SK-N-SH (cell line): ENCODE data around the gene MAMDC2. TPM values are rescaled to one million over a fixed set of nuclear protein-coding genes. Genes with fewer than 3 reads are reported as not detected.

ENCODE experiments used
- CTCF ChIA-PET: fragments of 300-600, 350-600 bp; formaldehyde crosslinking; extraction: SDS; loops from one replicate; lab custom pipeline; 2021; lab: Yijun Ruan, JAX
- POLR2A ChIA-PET: fragments of 350-600 bp; sonication (Branson Sonifier 250); formaldehyde crosslinking; extraction: SDS; loops from one replicate; lab custom pipeline; 2020; ENCODE audit warnings: antibody characterized with exemption, inconsistent platforms; lab: Yijun Ruan, JAX
- DNase-seq: peaks from one replicate; pipeline ENCODE4 v3.0.0; 2012
- H2AFZ ChIP-seq: fragments of 200-600 bp; sonication (generic); 2 replicates; pipeline ENCODE4 v1.8.1; 2016; ENCODE audit warnings: antibody characterized with exemption, mild to moderate bottlenecking, low read depth
- H3F3A ChIP-seq: fragments of 200-600 bp; sonication (generic); replicated peaks from 2 replicates; pipeline ENCODE3; 2016; ENCODE audit warnings: antibody characterized with exemption, mild to moderate bottlenecking; ENCODE audit not compliant: insufficient read depth
- H3K27ac ChIP-seq, 2 experiments: fragments of 200-500 bp in 1 of 2; fragments of 200-600 bp in 1 of 2; sonication (Bioruptor generic) in 1 of 2; sonication (generic), shearing (Covaris generic) in 1 of 2; 2 replicates each; pipeline versions ENCODE4 v1.5.1 to v1.6.1; 2014 to 2016; ENCODE audit warnings: low read depth in 2 of 2, inconsistent platforms in 1 of 2, low read length in 1 of 2, mild to moderate bottlenecking in 1 of 2, mixed read lengths in 1 of 2
- H3K27me3 ChIP-seq: fragments of 200-600 bp; sonication (generic), shearing (Covaris generic); 2 replicates; pipeline ENCODE4 v1.6.1; 2016; ENCODE audit warnings: mixed run types; ENCODE audit not compliant: insufficient read depth
- H3K36me3 ChIP-seq, 2 experiments: fragments of 200-500 bp in 1 of 2; fragments of 200-600 bp in 1 of 2; sonication (Bioruptor generic) in 1 of 2; sonication (generic) in 1 of 2; replicated peaks in 1 of 2; 2 replicates each; pipeline versions ENCODE3 to v1.5.1; 2014 to 2016; ENCODE audit warnings: low read length in 1 of 2, mild to moderate bottlenecking in 1 of 2; ENCODE audit not compliant: insufficient read depth in 2 of 2, control insufficient read depth in 1 of 2
- H3K4me1 ChIP-seq, 2 experiments: fragments of 200-500 bp in 1 of 2; fragments of 200-600 bp in 1 of 2; sonication (Bioruptor generic) in 1 of 2; sonication (generic), shearing (Covaris generic) in 1 of 2; 2 replicates each; pipeline versions ENCODE4 v1.5.1 to v1.6.1; 2014 to 2016; ENCODE audit warnings: low read depth in 1 of 2, low read length in 1 of 2, mixed run types in 1 of 2; ENCODE audit not compliant: insufficient read depth in 2 of 2, control insufficient read depth in 1 of 2
- H3K4me2 ChIP-seq: fragments of 200-600 bp; sonication (generic), shearing (Covaris generic); 2 replicates; pipeline ENCODE4 v1.6.1; 2017; ENCODE audit warnings: mixed run types
- H3K4me3 ChIP-seq, 2 experiments: fragments of 200-500 bp in 1 of 2; fragments of 200-600 bp in 1 of 2; sonication (Bioruptor generic) in 1 of 2; sonication (generic), shearing (Covaris generic) in 1 of 2; 2 replicates each; pipeline versions ENCODE4 v1.5.1 to v1.8.1; 2014 to 2016; ENCODE audit warnings: low read depth in 2 of 2, inconsistent platforms in 1 of 2, low read length in 1 of 2, mild to moderate bottlenecking in 1 of 2, mixed read lengths in 1 of 2, moderate library complexity in 1 of 2
- H3K79me2 ChIP-seq: fragments of 200-600 bp; sonication (generic); 2 replicates; pipeline ENCODE4 v1.8.1; 2017; ENCODE audit warnings: mild to moderate bottlenecking; ENCODE audit not compliant: insufficient read depth
- H3K9ac ChIP-seq: fragments of 200-600 bp; sonication (generic); 2 replicates; pipeline ENCODE4 v1.6.1; 2017; ENCODE audit warnings: mixed run types
- H3K9me2 ChIP-seq: fragments of 200-600 bp; sonication (generic); 2 replicates; pipeline ENCODE4 v1.6.1; 2017; ENCODE audit warnings: mixed run types
- H3K9me3 ChIP-seq: fragments of 200-600 bp; sonication (generic); 2 replicates; pipeline ENCODE4 v1.6.1; 2017; ENCODE audit warnings: mixed run types, mild to moderate bottlenecking, moderate library complexity
- H4K20me1 ChIP-seq: fragments of 200-600 bp; sonication (generic); 2 replicates; pipeline ENCODE4 v1.6.1; 2017; ENCODE audit warnings: mild to moderate bottlenecking, mixed run types; ENCODE audit not compliant: insufficient read depth
- EP300 ChIP-seq, 2 experiments: IDR thresholded peaks; 2 replicates each; pipeline versions ENCODE4 v1.4.0 to v1.6.1; 2012; ENCODE audit warnings: borderline replicate concordance in 1 of 2, low read depth in 1 of 2, low read length in 1 of 2
- EZH2phosphoT487 ChIP-seq: fragments of 200-600 bp; sonication (generic); IDR thresholded peaks from 2 replicates; pipeline ENCODE4 v1.6.1; 2017; ENCODE audit warnings: low read depth, mixed run types, mild to moderate bottlenecking, antibody characterized with exemption, moderate library complexity, borderline replicate concordance
- FOSL2 ChIP-seq: IDR thresholded peaks from 2 replicates; pipeline ENCODE4 v1.4.0; 2012; ENCODE audit warnings: low read depth, mild to moderate bottlenecking, moderate library complexity, borderline replicate concordance
- JUND ChIP-seq: IDR thresholded peaks from 2 replicates; pipeline ENCODE4 v1.4.0; 2012
- NFIC ChIP-seq: IDR thresholded peaks from 2 replicates; pipeline ENCODE4 v1.4.0; 2012; ENCODE audit warnings: borderline replicate concordance
- POLR2AphosphoS5 ChIP-seq: IDR thresholded peaks from 2 replicates; pipeline ENCODE4 v1.6.1; 2012; ENCODE audit warnings: low read depth, low read length
- RCOR1 ChIP-seq: fragments of 150-350 bp; IDR thresholded peaks from 2 replicates; pipeline ENCODE4 v1.6.1; 2017; ENCODE audit warnings: antibody characterized with exemption, low read length
- RXRA ChIP-seq: IDR thresholded peaks from 2 replicates; pipeline ENCODE4 v1.4.0; 2012; ENCODE audit warnings: low read depth, mild to moderate bottlenecking, borderline replicate concordance
- TAF1 ChIP-seq: IDR thresholded peaks from 2 replicates; pipeline ENCODE4 v1.6.1; 2012; ENCODE audit warnings: low read depth, mild to moderate bottlenecking, low read length, moderate library complexity, borderline replicate concordance
- TCF12 ChIP-seq: IDR thresholded peaks from 2 replicates; pipeline ENCODE4 v1.4.0; 2012
- TEAD4 ChIP-seq: IDR thresholded peaks from 2 replicates; pipeline ENCODE4 v1.4.0; 2012; ENCODE audit warnings: mild to moderate bottlenecking, borderline replicate concordance; ENCODE audit not compliant: insufficient read depth
- WGBS: methylation state at CpG from one replicate; pipeline ENCODE4 v1.1.6; 2017; ENCODE audit warnings: low lambda C conversion rate; 5-methylcytosine and 5-hydroxymethylcytosine counted together
- polyA plus RNA-seq, 3 experiments: library from polyadenylated mRNA; depleted of rRNA; stranded (reverse); fragments of >200 nt; gene quantifications; 2 replicates each; pipeline ENCODE4 v1.2.3, GENCODE V29; 2012
- TF ChIP-seq, protein P1 (sequence below): IDR thresholded peaks from 2 replicates; pipeline ENCODE4 v1.6.1; 2012; ENCODE audit warnings: mild to moderate bottlenecking, low read depth, low read length, moderate library complexity
- TF ChIP-seq, protein P2 (sequence below): IDR thresholded peaks from 2 replicates; pipeline ENCODE4; 2012
- TF ChIP-seq, protein P3 (sequence below): fragments of 150-350 bp; IDR thresholded peaks from 2 replicates; pipeline ENCODE4 v1.6.1; 2016; ENCODE audit warnings: mild to moderate bottlenecking, low read depth, low read length
- TF ChIP-seq, protein P4 (sequence below): fragments of 150-350 bp; IDR thresholded peaks from 2 replicates; pipeline ENCODE4 v1.6.1; 2017; ENCODE audit warnings: antibody characterized with exemption, low read length, low read depth, borderline replicate concordance

The MAMDC2 gene
- polyA plus RNA-seq, 1 of the 3 experiments (the other 2 are of a cell fraction), result not detected

DNA sequence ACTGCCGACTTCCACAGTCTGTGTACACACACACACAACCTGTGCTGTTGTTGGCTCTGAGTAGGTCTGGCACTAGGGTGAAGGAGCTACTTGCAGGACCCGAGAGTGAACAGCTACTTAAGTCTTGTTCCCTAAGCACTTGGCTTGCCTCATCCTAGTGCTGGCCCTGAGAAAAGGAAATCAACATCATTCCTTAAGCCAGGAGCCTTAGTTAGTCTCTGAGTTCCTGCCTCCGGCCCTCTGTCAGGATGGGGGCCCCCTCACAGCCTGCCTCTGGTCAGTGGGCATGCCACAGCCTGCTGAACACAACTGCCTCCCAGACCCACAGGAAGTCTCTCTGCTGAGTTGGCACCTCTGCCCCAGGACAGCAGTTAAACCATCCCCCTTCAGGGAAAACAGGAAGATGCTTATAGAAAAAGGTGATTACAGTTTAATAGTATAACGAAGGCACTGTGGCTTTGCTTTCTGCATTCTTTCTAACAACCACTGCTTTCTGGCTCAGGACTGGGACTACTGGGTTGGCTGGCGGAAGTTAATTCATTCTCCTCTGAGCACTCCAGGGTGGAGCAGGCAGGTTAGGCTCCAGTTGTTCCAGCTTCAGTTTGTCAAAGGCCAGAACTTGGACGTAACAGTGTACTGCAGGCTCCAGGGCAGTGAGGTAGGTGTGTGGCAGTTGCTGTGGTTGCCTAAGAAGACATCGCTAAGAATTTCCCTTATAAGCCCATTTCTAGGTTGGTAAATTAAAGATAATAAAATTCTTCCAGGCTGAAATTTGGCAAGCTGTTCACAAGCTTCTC lies 2.8 kb downstream of the MAMDC2 start:
- ChIA-PET POLR2A (no interaction called here), CTCF (interaction anchor here (1.0 kb wide), 1 partner anchor 10 kb away, joined by 3 read pairs; no protein-coding TSS in a partner anchor)
- TF ChIP-seq TAF1, result no peak
- TF ChIP-seq, protein P1, sequence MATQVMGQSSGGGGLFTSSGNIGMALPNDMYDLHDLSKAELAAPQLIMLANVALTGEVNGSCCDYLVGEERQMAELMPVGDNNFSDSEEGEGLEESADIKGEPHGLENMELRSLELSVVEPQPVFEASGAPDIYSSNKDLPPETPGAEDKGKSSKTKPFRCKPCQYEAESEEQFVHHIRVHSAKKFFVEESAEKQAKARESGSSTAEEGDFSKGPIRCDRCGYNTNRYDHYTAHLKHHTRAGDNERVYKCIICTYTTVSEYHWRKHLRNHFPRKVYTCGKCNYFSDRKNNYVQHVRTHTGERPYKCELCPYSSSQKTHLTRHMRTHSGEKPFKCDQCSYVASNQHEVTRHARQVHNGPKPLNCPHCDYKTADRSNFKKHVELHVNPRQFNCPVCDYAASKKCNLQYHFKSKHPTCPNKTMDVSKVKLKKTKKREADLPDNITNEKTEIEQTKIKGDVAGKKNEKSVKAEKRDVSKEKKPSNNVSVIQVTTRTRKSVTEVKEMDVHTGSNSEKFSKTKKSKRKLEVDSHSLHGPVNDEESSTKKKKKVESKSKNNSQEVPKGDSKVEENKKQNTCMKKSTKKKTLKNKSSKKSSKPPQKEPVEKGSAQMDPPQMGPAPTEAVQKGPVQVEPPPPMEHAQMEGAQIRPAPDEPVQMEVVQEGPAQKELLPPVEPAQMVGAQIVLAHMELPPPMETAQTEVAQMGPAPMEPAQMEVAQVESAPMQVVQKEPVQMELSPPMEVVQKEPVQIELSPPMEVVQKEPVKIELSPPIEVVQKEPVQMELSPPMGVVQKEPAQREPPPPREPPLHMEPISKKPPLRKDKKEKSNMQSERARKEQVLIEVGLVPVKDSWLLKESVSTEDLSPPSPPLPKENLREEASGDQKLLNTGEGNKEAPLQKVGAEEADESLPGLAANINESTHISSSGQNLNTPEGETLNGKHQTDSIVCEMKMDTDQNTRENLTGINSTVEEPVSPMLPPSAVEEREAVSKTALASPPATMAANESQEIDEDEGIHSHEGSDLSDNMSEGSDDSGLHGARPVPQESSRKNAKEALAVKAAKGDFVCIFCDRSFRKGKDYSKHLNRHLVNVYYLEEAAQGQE, result no peak
- Histone ChIP-seq H3K4me3 (no peak overlapping the region), H3K9ac (no peak overlapping the region), H2AFZ (peak overlapping the region; percentile 39; the same call in 1 of the 2 replicates), H3K79me2 (no peaks in the 10 kb centered on the region), H3F3A (no peaks in the 10 kb centered on the region), H3K9me2 (no peaks in the 10 kb centered on the region), H3K4me2 (0 out of 2 replicates have a peak overlapping the region, but pooled peaks have one; percentile 10), H3K4me1 (peaks cover 9 to 10% of the 10 kb centered on the region in 2 experiments; a peak in 2 of 4 replicates), H3K27me3 (no peaks in the 10 kb centered on the region), H3K36me3 (no peaks in the 10 kb centered on the region), H3K27ac (no peak overlapping the region), H4K20me1 (no peaks in the 10 kb centered on the region), H3K9me3 (no peaks in the 10 kb centered on the region)
- WGBS, result 79% methylated on average over 7 of the region's 7 CpGs
- DNase-seq, result no peak

DNA sequence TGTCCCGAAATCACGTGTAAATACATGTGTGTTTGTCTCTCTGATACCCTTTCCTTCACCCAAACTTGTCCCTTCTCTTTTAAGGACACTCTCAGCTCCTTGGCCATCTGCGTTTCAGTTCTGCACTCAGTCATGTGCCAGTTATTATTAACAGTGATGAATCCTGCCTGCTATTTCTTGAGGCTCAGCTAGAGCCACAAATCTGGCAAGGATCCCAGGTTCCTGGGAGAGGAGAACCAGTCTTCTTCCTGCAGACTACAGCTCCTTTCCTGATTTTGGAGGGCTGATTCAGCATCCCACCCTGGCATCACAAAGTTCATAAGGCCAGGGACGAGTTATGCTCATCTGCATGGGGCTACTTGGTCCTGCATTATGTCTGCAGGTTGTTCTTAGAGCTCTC lies 5.6 kb downstream of the MAMDC2 start:
- H3K27ac ChIP-seq, result no peak overlapping the region
- H2AFZ ChIP-seq, result no peak overlapping the region
- CTCF ChIA-PET, result interaction anchor here (0.7 to 1.3 kb wide), 3 partner anchors 9 to 78 kb away, joined by 3 to 4 read pairs (median 3); no protein-coding TSS in a partner anchor

More for the DNA sequence above, 5.6 kb downstream of the MAMDC2 start:
- peaks cover 9 to 20% of the 10 kb centered on the region in 2 experiments; a peak in 3 of 4 replicates for H3K4me1 ChIP-seq
- no peaks in the 10 kb centered on the region for H4K20me1 ChIP-seq
- no peak for DNase-seq
- POLR2A ChIA-PET, result no interaction called here
- no peak overlapping the region for H3K9ac ChIP-seq
- peak overlapping the region; percentile 27 for H3K4me2 ChIP-seq
- no peaks in the 10 kb centered on the region for H3K27me3 ChIP-seq
- no peak overlapping the region for H3K4me3 ChIP-seq
- H3K9me2 ChIP-seq, result no peaks in the 10 kb centered on the region
- H3F3A ChIP-seq, result peaks cover 9% of the 10 kb centered on the region
- TF ChIP-seq EZH2phosphoT487 (no peak), FOSL2 (peak; percentile 26; the same call in 1 of the 2 replicates), EP300 (IDR thresholded peaks at IDR 0.05; ENCODE audit: borderline replicate concordance in 1 of 2, low read depth in 1 of 2, low read length in 1 of 2) (peak in 1 of 2 experiments; percentile 57; a peak in 1 of 4 replicates), NFIC (peak; percentile 87), POLR2AphosphoS5 (peak; percentile 50; the same call in 1 of the 2 replicates), TCF12 (peak; percentile 97), JUND (peak; percentile 40; the same call in 1 of the 2 replicates), TEAD4 (0 out of 2 replicates have a peak, but pooled peaks have one; percentile 19), RCOR1 (no peak), RXRA (0 out of 2 replicates have a peak, but pooled peaks have one; percentile 23)
- TF ChIP-seq, protein P2, sequence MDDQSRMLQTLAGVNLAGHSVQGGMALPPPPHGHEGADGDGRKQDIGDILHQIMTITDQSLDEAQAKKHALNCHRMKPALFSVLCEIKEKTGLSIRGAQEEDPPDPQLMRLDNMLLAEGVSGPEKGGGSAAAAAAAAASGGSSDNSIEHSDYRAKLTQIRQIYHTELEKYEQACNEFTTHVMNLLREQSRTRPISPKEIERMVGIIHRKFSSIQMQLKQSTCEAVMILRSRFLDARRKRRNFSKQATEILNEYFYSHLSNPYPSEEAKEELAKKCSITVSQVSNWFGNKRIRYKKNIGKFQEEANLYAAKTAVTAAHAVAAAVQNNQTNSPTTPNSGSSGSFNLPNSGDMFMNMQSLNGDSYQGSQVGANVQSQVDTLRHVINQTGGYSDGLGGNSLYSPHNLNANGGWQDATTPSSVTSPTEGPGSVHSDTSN, result peak; percentile 93
- TF ChIP-seq, protein P3, sequence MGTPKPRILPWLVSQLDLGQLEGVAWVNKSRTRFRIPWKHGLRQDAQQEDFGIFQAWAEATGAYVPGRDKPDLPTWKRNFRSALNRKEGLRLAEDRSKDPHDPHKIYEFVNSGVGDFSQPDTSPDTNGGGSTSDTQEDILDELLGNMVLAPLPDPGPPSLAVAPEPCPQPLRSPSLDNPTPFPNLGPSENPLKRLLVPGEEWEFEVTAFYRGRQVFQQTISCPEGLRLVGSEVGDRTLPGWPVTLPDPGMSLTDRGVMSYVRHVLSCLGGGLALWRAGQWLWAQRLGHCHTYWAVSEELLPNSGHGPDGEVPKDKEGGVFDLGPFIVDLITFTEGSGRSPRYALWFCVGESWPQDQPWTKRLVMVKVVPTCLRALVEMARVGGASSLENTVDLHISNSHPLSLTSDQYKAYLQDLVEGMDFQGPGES, result no peak
- TF ChIP-seq, protein P4, sequence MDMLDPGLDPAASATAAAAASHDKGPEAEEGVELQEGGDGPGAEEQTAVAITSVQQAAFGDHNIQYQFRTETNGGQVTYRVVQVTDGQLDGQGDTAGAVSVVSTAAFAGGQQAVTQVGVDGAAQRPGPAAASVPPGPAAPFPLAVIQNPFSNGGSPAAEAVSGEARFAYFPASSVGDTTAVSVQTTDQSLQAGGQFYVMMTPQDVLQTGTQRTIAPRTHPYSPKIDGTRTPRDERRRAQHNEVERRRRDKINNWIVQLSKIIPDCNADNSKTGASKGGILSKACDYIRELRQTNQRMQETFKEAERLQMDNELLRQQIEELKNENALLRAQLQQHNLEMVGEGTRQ, result no peak
- TF ChIP-seq, all 33 proteins: peak for 9
- no peaks in the 10 kb centered on the region for H3K9me3 ChIP-seq
- 32% methylated on average over 4 of the region's 4 CpGs for WGBS
- no peaks in the 10 kb centered on the region for H3K36me3 ChIP-seq
- H3K79me2 ChIP-seq, result no peaks in the 10 kb centered on the region
